Ovary (tissue), 3 donors: ENCODE results near the gene IL4I1.

Source experiments
- CTCF ChIP-seq, 3 donors: fragments of 450-650 bp in 2 of 3; fragments of 200-600 bp in 1 of 3; IDR thresholded peaks; one replicate each; pipeline versions ENCODE4 v1.5.1 to v1.8.0; 2016 to 2022; ENCODE audit warnings: antibody characterized with exemption in 3 of 3, mild to moderate bottlenecking in 1 of 3
- EP300 ChIP-seq: sonication (generic); formaldehyde crosslinking; IDR thresholded peaks from one replicate; pipeline ENCODE4 v1.6.1; 2017; ENCODE audit warnings: antibody characterized with exemption
- POLR2A ChIP-seq: fragments of 450-650 bp; IDR thresholded peaks from one replicate; pipeline ENCODE4 v1.6.1; 2017; ENCODE audit warnings: antibody characterized with exemption, mild to moderate bottlenecking, moderate library complexity
- donor health status: DM: no; HTN: no; CAD: no.

- no peak for TF ChIP-seq CTCF (IDR thresholded peaks at IDR 0.05)
- no peak for TF ChIP-seq POLR2A
- no peak for TF ChIP-seq EP300
Observed at GRCh38 chr19:49879243-49879963, 17.3 kb downstream of the IL4I1 start.
